ENCODE results near the gene FAM53C.
A peak's percentile ranks its signal among the peaks of the same experiment; 100 is the strongest.
"Not testable (repeated sequence)": the region's sequence is repeated elsewhere in the genome, so short reads cannot be mapped to it uniquely, and the experiment has no call there.

FAM53C gene

GRCh38 chr5:138351517-138351916 is 13.5 kb downstream of the FAM53C start:
- DNase-seq = no peak

- DNase-seq = peak; percentile 95
Measured at GRCh38 chr5:138352071-138352721, 14.1 kb downstream of the FAM53C start, which contains the start of gene KDM3B. Gene KDM3B, plus strand, starts transcription at chr5:138352685. Its CDS starts 111 bp downstream, at chr5:138352796.

- peak; percentile 85 for DNase-seq
Measured at GRCh38 chr5:138352722-138353559, 14.9 kb downstream of the FAM53C start.

- no peak for DNase-seq
Measured at GRCh38 chr5:138353560-138354080, 15.6 kb downstream of the FAM53C start.

GRCh38 chr5:138354387-138354786 is 16.3 kb downstream of the FAM53C start:
- no peak for DNase-seq

GRCh38 chr5:138354926-138355378 is 16.9 kb downstream of the FAM53C start:
- DNase-seq = peak; percentile 77

GRCh38 chr5:138359621-138360020 is 21.6 kb downstream of the FAM53C start:
- no peak for DNase-seq

- DNase-seq = no peak
Measured at GRCh38 chr5:138360941-138361452, 22.9 kb downstream of the FAM53C start.

- no peak for DNase-seq
Measured at GRCh38 chr5:138364576-138364975, 26.5 kb downstream of the FAM53C start.

GRCh38 chr5:138366632-138367382 is 28.7 kb downstream of the FAM53C start:
- DNase-seq = no peak

- DNase-seq = peak; percentile 69
Measured at GRCh38 chr5:138369261-138369660, 31.2 kb downstream of the FAM53C start.

- DNase-seq = peak; percentile 87
Measured at GRCh38 chr5:138369706-138370105, 31.6 kb downstream of the FAM53C start.

- peak; percentile 46 for DNase-seq
Measured at GRCh38 chr5:138370537-138370936, 32.5 kb downstream of the FAM53C start.

GRCh38 chr5:138371454-138371853 is 33.4 kb downstream of the FAM53C start:
- DNase-seq = no peak

GRCh38 chr5:138372225-138372624 is 34.2 kb downstream of the FAM53C start:
- DNase-seq = peak; percentile 33

GRCh38 chr5:138372653-138373052 is 34.6 kb downstream of the FAM53C start:
- no peak for DNase-seq

GRCh38 chr5:138382347-138382746 is 44.3 kb downstream of the FAM53C start:
- DNase-seq = no peak

GRCh38 chr5:138385660-138386059 is 47.6 kb downstream of the FAM53C start:
- no peak for DNase-seq

GRCh38 chr5:138386290-138386689 is 48.2 kb downstream of the FAM53C start:
- no peak for DNase-seq

GRCh38 chr5:138389332-138389731 is 51.3 kb downstream of the FAM53C start:
- no peak for DNase-seq

- not testable (repeated sequence) for DNase-seq
Measured at GRCh38 chr5:138389911-138390310, 51.8 kb downstream of the FAM53C start.

GRCh38 chr5:138391859-138392386 is 53.9 kb downstream of the FAM53C start:
- DNase-seq = no peak
